PFSK-1 (cell line): Measurements from ENCODE around the gene ZNF276.

Experiments
- FOXP2 ChIP-seq: optimal IDR thresholded peaks from 2 replicates; pipeline ENCODE3; 2011; ENCODE audit warnings: borderline replicate concordance, control low read depth, inconsistent platforms; ENCODE audit not compliant: insufficient read depth; ENCODE audit errors: extremely low read length, extremely low read depth
- POLR2AphosphoS5 ChIP-seq: IDR thresholded peaks from 2 replicates; pipeline ENCODE4 v1.6.1; 2012; ENCODE audit warnings: low read depth, mild to moderate bottlenecking, control low read depth, low read length, moderate library complexity
- SIN3A ChIP-seq: IDR thresholded peaks from 2 replicates; pipeline ENCODE4 v1.6.1; 2012; ENCODE audit warnings: mild to moderate bottlenecking, low read length, moderate library complexity, borderline replicate concordance; ENCODE audit not compliant: insufficient read depth
- TAF1 ChIP-seq: IDR thresholded peaks from 2 replicates; pipeline ENCODE4 v1.6.1; 2012; ENCODE audit warnings: low read length, control low read depth, borderline replicate concordance; ENCODE audit not compliant: insufficient read depth
- TF ChIP-seq, protein P1 (sequence below), 2 experiments: IDR thresholded peaks; 2 replicates each; pipeline versions ENCODE4 v1.6.1 to v1.8.0; 2011 to 2012; ENCODE audit warnings: low read depth in 2 of 2, low read length in 2 of 2, control low read depth in 1 of 2, inconsistent platforms in 1 of 2, mild to moderate bottlenecking in 1 of 2, moderate library complexity in 1 of 2; ENCODE audit not compliant: insufficient read depth in 1 of 2

The ZNF276 gene

GRCh38 chr16:89759746-89760340 is 38.5 kb downstream of the ZNF276 start:
- TF ChIP-seq SIN3A: no peak
- TF ChIP-seq, protein P1, sequence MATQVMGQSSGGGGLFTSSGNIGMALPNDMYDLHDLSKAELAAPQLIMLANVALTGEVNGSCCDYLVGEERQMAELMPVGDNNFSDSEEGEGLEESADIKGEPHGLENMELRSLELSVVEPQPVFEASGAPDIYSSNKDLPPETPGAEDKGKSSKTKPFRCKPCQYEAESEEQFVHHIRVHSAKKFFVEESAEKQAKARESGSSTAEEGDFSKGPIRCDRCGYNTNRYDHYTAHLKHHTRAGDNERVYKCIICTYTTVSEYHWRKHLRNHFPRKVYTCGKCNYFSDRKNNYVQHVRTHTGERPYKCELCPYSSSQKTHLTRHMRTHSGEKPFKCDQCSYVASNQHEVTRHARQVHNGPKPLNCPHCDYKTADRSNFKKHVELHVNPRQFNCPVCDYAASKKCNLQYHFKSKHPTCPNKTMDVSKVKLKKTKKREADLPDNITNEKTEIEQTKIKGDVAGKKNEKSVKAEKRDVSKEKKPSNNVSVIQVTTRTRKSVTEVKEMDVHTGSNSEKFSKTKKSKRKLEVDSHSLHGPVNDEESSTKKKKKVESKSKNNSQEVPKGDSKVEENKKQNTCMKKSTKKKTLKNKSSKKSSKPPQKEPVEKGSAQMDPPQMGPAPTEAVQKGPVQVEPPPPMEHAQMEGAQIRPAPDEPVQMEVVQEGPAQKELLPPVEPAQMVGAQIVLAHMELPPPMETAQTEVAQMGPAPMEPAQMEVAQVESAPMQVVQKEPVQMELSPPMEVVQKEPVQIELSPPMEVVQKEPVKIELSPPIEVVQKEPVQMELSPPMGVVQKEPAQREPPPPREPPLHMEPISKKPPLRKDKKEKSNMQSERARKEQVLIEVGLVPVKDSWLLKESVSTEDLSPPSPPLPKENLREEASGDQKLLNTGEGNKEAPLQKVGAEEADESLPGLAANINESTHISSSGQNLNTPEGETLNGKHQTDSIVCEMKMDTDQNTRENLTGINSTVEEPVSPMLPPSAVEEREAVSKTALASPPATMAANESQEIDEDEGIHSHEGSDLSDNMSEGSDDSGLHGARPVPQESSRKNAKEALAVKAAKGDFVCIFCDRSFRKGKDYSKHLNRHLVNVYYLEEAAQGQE (IDR thresholded peaks at IDR 0.05; ENCODE audit: insufficient read depth in 1 of 2, low read depth in 2 of 2, low read length in 2 of 2): no peak
- TF ChIP-seq FOXP2: no peak
- no peak for TF ChIP-seq TAF1
- no peak for TF ChIP-seq POLR2AphosphoS5

DNA sequence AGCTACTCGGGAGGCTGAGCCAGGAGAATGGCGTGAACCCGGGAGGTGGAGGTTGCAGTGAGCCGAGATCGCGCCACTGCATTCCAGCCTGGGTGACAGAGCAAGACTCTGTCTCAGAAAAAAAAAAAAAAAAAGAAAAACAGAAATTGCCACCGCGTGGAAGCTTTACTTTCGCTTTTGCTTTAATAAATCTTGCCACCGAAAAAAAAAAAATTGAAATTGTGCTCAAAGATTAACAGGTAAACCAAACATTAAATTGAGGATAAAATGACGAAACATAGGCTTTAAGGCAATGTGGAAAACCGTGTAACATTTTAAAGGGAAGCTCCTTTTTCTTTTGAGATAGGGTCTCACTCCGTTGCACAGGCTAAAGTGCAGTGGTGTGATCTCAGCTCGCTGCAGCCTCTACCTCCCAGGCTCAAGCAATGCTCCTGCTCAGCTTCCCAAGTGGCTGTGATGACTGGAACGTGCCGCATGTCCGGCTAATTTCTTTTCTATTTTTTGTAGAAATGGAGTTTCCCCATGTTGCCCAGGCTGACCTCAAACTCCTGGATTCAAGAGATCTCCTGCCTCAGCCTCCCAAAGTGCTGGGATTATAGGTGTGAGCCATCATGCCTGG is 40.1 kb downstream of the ZNF276 start:
- TF ChIP-seq, protein P1 (IDR thresholded peaks at IDR 0.05; ENCODE audit: insufficient read depth in 1 of 2, low read depth in 2 of 2, low read length in 2 of 2): no peak
- TF ChIP-seq FOXP2 (no peak), SIN3A (no peak), TAF1 (no peak), POLR2AphosphoS5 (no peak)

DNA sequence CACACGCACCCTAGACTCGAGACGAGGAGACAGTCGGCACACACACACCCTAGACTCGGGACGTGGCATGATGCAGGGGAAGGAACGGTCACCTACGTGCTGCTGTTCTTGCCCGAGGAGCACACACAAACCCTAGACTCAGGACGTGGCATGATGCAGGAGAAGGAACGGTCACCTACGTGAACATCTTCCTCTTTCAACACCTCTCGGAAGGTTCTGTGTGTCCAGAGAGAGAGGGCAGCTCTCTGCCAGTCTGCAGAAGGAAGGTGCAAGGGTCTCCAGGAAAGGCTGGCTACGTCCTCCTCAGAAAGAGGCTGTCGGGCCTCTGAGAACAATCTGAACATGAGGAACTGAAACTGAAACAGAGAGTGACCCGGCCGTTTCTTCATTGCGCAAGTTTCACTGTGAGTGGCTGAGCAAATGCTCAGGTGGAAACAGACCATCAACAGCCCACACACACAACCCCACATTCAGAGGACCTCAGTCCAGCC is 43.4 kb downstream of the ZNF276 start:
- TF ChIP-seq SIN3A (no peak), FOXP2 (no peak), TAF1 (no peak), POLR2AphosphoS5 (no peak)
- TF ChIP-seq, protein P1 (IDR thresholded peaks at IDR 0.05; ENCODE audit: insufficient read depth in 1 of 2, low read depth in 2 of 2, low read length in 2 of 2): no peak

DNA sequence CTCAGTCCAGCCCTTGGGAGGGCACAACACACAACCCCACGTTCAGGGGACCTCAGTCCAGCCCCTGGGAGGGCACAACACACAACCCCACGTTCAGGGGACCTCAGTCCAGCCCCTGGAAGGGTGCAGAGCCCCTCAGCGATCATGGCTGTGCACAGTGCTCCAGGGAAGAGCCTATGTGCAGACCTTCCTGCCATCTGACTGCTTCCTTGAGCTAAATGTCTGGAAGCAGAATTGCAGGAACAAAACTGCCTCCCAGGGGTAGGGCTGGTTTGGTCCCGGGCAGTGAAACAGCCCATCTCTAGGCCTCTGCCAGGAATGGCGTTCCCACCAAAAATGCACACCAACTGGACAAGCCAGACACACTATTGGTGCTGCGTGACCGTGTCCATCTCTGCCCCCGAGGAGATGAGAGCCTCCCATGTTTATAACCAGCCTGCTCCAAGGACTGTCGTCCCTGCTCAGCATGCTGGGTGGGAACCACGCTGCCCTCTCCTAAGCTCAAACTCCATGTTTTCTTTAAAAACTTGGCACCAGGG is 44.0 kb downstream of the ZNF276 start:
- TF ChIP-seq, protein P1 (IDR thresholded peaks at IDR 0.05; ENCODE audit: insufficient read depth in 1 of 2, low read depth in 2 of 2, low read length in 2 of 2): no peak
- TF ChIP-seq FOXP2 (no peak), POLR2AphosphoS5 (no peak), TAF1 (no peak), SIN3A (no peak)

GRCh38 chr16:89770367-89770766 is 49.0 kb downstream of the ZNF276 start:
- TF ChIP-seq SIN3A: no peak
- TF ChIP-seq TAF1: no peak
- TF ChIP-seq POLR2AphosphoS5: no peak
- no peak for TF ChIP-seq FOXP2
- TF ChIP-seq, protein P1 (IDR thresholded peaks at IDR 0.05; ENCODE audit: insufficient read depth in 1 of 2, low read depth in 2 of 2, low read length in 2 of 2): no peak
